Endodermal cell (in vitro differentiated cells): ENCODE results near the gene RSBN1. TPM values are rescaled to one million over a fixed set of nuclear protein-coding genes. Genes with fewer than 3 reads are reported as not detected.

Experiments
- DNase-seq: peaks from one replicate; pipeline ENCODE4 v3.0.0-alpha.2; 2017
- H3K27ac ChIP-seq: 2 replicates; pipeline ENCODE4 v1.5.1; 2013; ENCODE audit warnings: mild to moderate bottlenecking, low read depth, low read length, moderate library complexity
- H3K27me3 ChIP-seq: 2 replicates; pipeline ENCODE4 v1.6.1; 2013; ENCODE audit warnings: mild to moderate bottlenecking, low read length, moderate library complexity; ENCODE audit not compliant: insufficient read depth, control insufficient read depth, poor library complexity, severe bottlenecking
- H3K36me3 ChIP-seq: 2 replicates; pipeline ENCODE4 v1.7.0; 2013; ENCODE audit warnings: mild to moderate bottlenecking, low read length, moderate library complexity; ENCODE audit not compliant: control insufficient read depth, insufficient read depth
- H3K4me1 ChIP-seq: one replicate; pipeline ENCODE4 v1.7.0; 2013; ENCODE audit warnings: low read length; ENCODE audit not compliant: control insufficient read depth, insufficient read depth
- H3K4me3 ChIP-seq: 2 replicates; pipeline ENCODE4 v1.5.1; 2013; ENCODE audit warnings: mild to moderate bottlenecking, low read length, moderate library complexity
- H3K9ac ChIP-seq: 2 replicates; pipeline ENCODE4 v1.6.1; 2013; ENCODE audit warnings: mild to moderate bottlenecking, low read length, moderate library complexity; ENCODE audit not compliant: poor library complexity, severe bottlenecking; ENCODE audit errors: extremely low read depth
- H3K9me3 ChIP-seq: 2 replicates; pipeline ENCODE4 v1.6.1; 2013; ENCODE audit warnings: mild to moderate bottlenecking, low read length, moderate library complexity; ENCODE audit not compliant: control insufficient read depth
- H3K27ac Mint-ChIP-seq: 2 replicates; pipeline ENCODE4 v1.8.0; 2020; ENCODE audit warnings: mixed read lengths
- H3K27me3 Mint-ChIP-seq: 2 replicates; pipeline ENCODE4 v1.8.0; 2021; ENCODE audit warnings: mild to moderate bottlenecking, mixed read lengths; ENCODE audit not compliant: insufficient read depth
- H3K36me3 Mint-ChIP-seq: 2 replicates; pipeline ENCODE4 v1.8.0; 2020; ENCODE audit warnings: low read depth, mixed read lengths
- H3K4me1 Mint-ChIP-seq: 2 replicates; pipeline ENCODE4 v1.8.0; 2020; ENCODE audit warnings: mixed read lengths
- H3K4me3 Mint-ChIP-seq: 2 replicates; pipeline ENCODE4 v1.8.0; 2020; ENCODE audit warnings: mild to moderate bottlenecking, moderate library complexity, mixed read lengths
- H3K9me3 Mint-ChIP-seq: 2 replicates; pipeline ENCODE4 v1.8.0; 2020; ENCODE audit warnings: mild to moderate bottlenecking, mixed read lengths
- CTCF ChIP-seq: fragments of 200-600 bp; sonication (generic); conservative IDR thresholded peaks from 2 replicates; pipeline ENCODE4 v1.5.0; 2021; ENCODE audit warnings: antibody characterized with exemption, mild to moderate bottlenecking
- WGBS, 2 experiments: methylation state at CpG; one replicate each; pipeline versions ENCODE4 v1.1.5 to v1.1.7; 2013; ENCODE audit warnings: missing lambda C conversion rate in 2 of 2, mixed read lengths in 1 of 2; ENCODE audit not compliant: insufficient coverage in 1 of 2, insufficient read length in 1 of 2; 5-methylcytosine and 5-hydroxymethylcytosine counted together
- total RNA-seq, 2 donors: library from RNA; stranded (reverse); fragmentation: NEBNext Ultra II Directional in 1 of 2; extraction: Animal tissue kit (Norgen Biotek cat#: 25700) in 1 of 2; gene quantifications; 2 replicates in 1 of 2; 3 replicates in 1 of 2; pipeline ENCODE4 v1.2.1, GENCODE V29; 2021

Gene RSBN1
- total RNA-seq, 2 donors from 2014 or later: 13.7 to 17.5 TPM

- no peaks in the 10 kb centered on the region for H3K9me3 Mint-ChIP-seq
- DNase-seq: no peak
- no peaks in the 10 kb centered on the region for H3K9me3 ChIP-seq
- peaks cover 43% of the 10 kb centered on the region for H3K36me3 ChIP-seq
- H3K27ac Mint-ChIP-seq: no peak overlapping the region
- peaks cover 17% of the 10 kb centered on the region for H3K36me3 Mint-ChIP-seq
- TF ChIP-seq CTCF: no peak
- H3K27me3 Mint-ChIP-seq: no peaks in the 10 kb centered on the region
- H3K4me1 ChIP-seq: no peaks in the 10 kb centered on the region
- H3K4me3 ChIP-seq: no peak overlapping the region
- no peak overlapping the region for H3K27ac ChIP-seq
- peaks cover 14% of the 10 kb centered on the region for H3K4me1 Mint-ChIP-seq
- 92 to 100% methylated on average over 1 of the region's 2 CpGs for WGBS, 2 experiments
- H3K27me3 ChIP-seq: no peaks in the 10 kb centered on the region
- H3K9ac ChIP-seq: no peak overlapping the region
- no peak overlapping the region for H3K4me3 Mint-ChIP-seq
These were observed 46.7 kb downstream of the RSBN1 start for GRCh38 chr1:113765306-113766230.

- Histone ChIP-seq H3K36me3 (peaks cover 43% of the 10 kb centered on the region), H3K9me3 (no peaks in the 10 kb centered on the region), H3K27me3 (no peaks in the 10 kb centered on the region), H3K27ac (no peak overlapping the region), H3K4me3 (no peak overlapping the region), H3K9ac (no peak overlapping the region), H3K4me1 (peaks cover 4% of the 10 kb centered on the region)
- Mint-ChIP-seq H3K27ac (no peak overlapping the region), H3K4me3 (no peak overlapping the region), H3K36me3 (peaks cover 17% of the 10 kb centered on the region), H3K4me1 (peaks cover 13% of the 10 kb centered on the region), H3K9me3 (no peaks in the 10 kb centered on the region), H3K27me3 (no peaks in the 10 kb centered on the region)
- no peak for DNase-seq
- no peak for TF ChIP-seq CTCF
- 86 to 93% methylated on average over 1 to 2 of the region's 2 CpGs for WGBS, 2 experiments
These were observed 48.6 kb downstream of the RSBN1 start for GRCh38 chr1:113763661-113764060.

GRCh38 chr1:113761937-113762336, 50.3 kb downstream of the RSBN1 start:
- peaks cover 34% of the 10 kb centered on the region for H3K36me3 ChIP-seq
- H3K9me3 ChIP-seq: no peaks in the 10 kb centered on the region
- no peak for DNase-seq
- no peaks in the 10 kb centered on the region for H3K27me3 Mint-ChIP-seq
- no peak overlapping the region for H3K4me3 Mint-ChIP-seq
- peaks cover 4% of the 10 kb centered on the region for H3K4me1 ChIP-seq
- H3K4me3 ChIP-seq: no peak overlapping the region
- no peak overlapping the region for H3K27ac ChIP-seq
- no peak for TF ChIP-seq CTCF
- no peak overlapping the region for H3K9ac ChIP-seq
- no peak overlapping the region for H3K27ac Mint-ChIP-seq
- 81 to 100% methylated on average over 1 to 3 of the region's 3 CpGs for WGBS, 2 experiments
- H3K27me3 ChIP-seq: no peaks in the 10 kb centered on the region
- no peaks in the 10 kb centered on the region for H3K9me3 Mint-ChIP-seq
- peaks cover 20% of the 10 kb centered on the region for H3K4me1 Mint-ChIP-seq
- peaks cover 14% of the 10 kb centered on the region for H3K36me3 Mint-ChIP-seq
